Neural cell (in vitro differentiated cells): Measurements from ENCODE around the gene CSNK1E. TPM values are rescaled to one million over a fixed set of nuclear protein-coding genes. Genes with fewer than 3 reads are reported as not detected.
A peak's percentile ranks its signal among the peaks of the same experiment; 100 is the strongest.

Source experiments
- H2AFZ ChIP-seq: fragments of 200-600, 300-800 bp; sonication (generic), shearing (Covaris generic); 2 replicates; pipeline ENCODE4 v1.6.0; 2014; ENCODE audit warnings: low read depth, mild to moderate bottlenecking, antibody characterized with exemption, low read length, moderate library complexity
- H3F3A ChIP-seq: fragments of 200-600 bp; shearing (Covaris generic); 2 replicates; pipeline ENCODE4 v1.6.1; 2016; ENCODE audit warnings: mild to moderate bottlenecking, moderate library complexity, mixed read lengths, antibody characterized with exemption, low read length; ENCODE audit not compliant: insufficient read depth, poor library complexity, severe bottlenecking
- H3K27ac ChIP-seq: fragments of 200-600, 300-800 bp; sonication (generic), shearing (Covaris generic); 2 replicates; pipeline ENCODE4 v1.5.1; 2014; ENCODE audit warnings: mild to moderate bottlenecking, low read length, moderate library complexity
- H3K27me3 ChIP-seq: fragments of 300-800, 200-600 bp; sonication (generic), shearing (Covaris generic); 2 replicates; pipeline ENCODE4 v1.6.0; 2014; ENCODE audit warnings: mild to moderate bottlenecking, low read depth, low read length, moderate library complexity; ENCODE audit not compliant: insufficient read depth
- H3K36me3 ChIP-seq: fragments of 300-800, 200-600 bp; sonication (generic), shearing (Covaris generic); 2 replicates; pipeline ENCODE4 v1.5.1; 2014; ENCODE audit warnings: mild to moderate bottlenecking, antibody characterized with exemption, low read length, moderate library complexity; ENCODE audit not compliant: insufficient read depth
- H3K4me2 ChIP-seq: fragments of 300-800, 200-600 bp; sonication (generic), shearing (Covaris generic); 2 replicates; pipeline ENCODE4 v1.6.0; 2014; ENCODE audit warnings: mild to moderate bottlenecking, low read length
- H3K4me3 ChIP-seq: fragments of 300-800, 200-600 bp; sonication (generic), shearing (Covaris generic); 2 replicates; pipeline ENCODE4 v1.5.1; 2014; ENCODE audit warnings: mild to moderate bottlenecking, low read length, moderate library complexity
- H3K79me2 ChIP-seq: fragments of 200-600 bp; shearing (Covaris generic); replicated peaks from 2 replicates; pipeline ENCODE4 v1.6.0; 2014; ENCODE audit warnings: mild to moderate bottlenecking, low read length, moderate library complexity; ENCODE audit not compliant: insufficient read depth
- H3K9ac ChIP-seq: fragments of 300-800, 200-600 bp; sonication (generic), shearing (Covaris generic); 2 replicates; pipeline ENCODE4 v1.6.1; 2016; ENCODE audit warnings: mild to moderate bottlenecking, low read length, mixed read lengths
- H3K9me2 ChIP-seq: fragments of 200-600 bp; shearing (Covaris generic); 2 replicates; pipeline ENCODE4 v1.6.1; 2016; ENCODE audit warnings: mild to moderate bottlenecking, low read length, mixed read lengths; ENCODE audit not compliant: insufficient read depth
- H3K9me3 ChIP-seq: fragments of 200-600, 300-800 bp; sonication (generic), shearing (Covaris generic); 2 replicates; pipeline ENCODE4 v1.6.1; 2016; ENCODE audit warnings: mild to moderate bottlenecking, mixed run types, low read length, moderate library complexity, mixed read lengths
- H4K20me1 ChIP-seq: fragments of 200-600 bp; shearing (Covaris generic); 2 replicates; pipeline ENCODE4 v1.6.1; 2016; ENCODE audit warnings: mild to moderate bottlenecking, mixed run types; ENCODE audit not compliant: insufficient read depth
- CTCF ChIP-seq: fragments of 450-650 bp; IDR thresholded peaks from 2 replicates; pipeline ENCODE4 v1.5.1; 2014; ENCODE audit warnings: antibody characterized with exemption, mild to moderate bottlenecking, moderate library complexity; ENCODE audit not compliant: poor library complexity, severe bottlenecking
- EP300 ChIP-seq: fragments of 450-650 bp; conservative IDR thresholded peaks from 2 replicates; pipeline ENCODE4 v1.6.1; 2014; ENCODE audit warnings: antibody characterized with exemption, mild to moderate bottlenecking, moderate library complexity; ENCODE audit not compliant: poor library complexity, severe bottlenecking
- EZH2 ChIP-seq: fragments of 200-600, 300-800 bp; shearing (Covaris generic), sonication (generic); IDR thresholded peaks from 2 replicates; pipeline ENCODE4 v1.6.1; 2014; ENCODE audit warnings: antibody characterized with exemption, low read length, borderline replicate concordance, mild to moderate bottlenecking; ENCODE audit not compliant: insufficient read depth, poor library complexity, severe bottlenecking
- MXI1 ChIP-seq: fragments of 450-650 bp; conservative IDR thresholded peaks from 2 replicates; pipeline ENCODE4 v1.6.1; 2014; ENCODE audit warnings: antibody characterized with exemption, mild to moderate bottlenecking; ENCODE audit not compliant: poor library complexity, severe bottlenecking
- POLR2AphosphoS5 ChIP-seq: IDR thresholded peaks from 2 replicates; pipeline ENCODE4 v1.6.1; 2012
- RAD21 ChIP-seq: fragments of 450-650 bp; conservative IDR thresholded peaks from 2 replicates; pipeline ENCODE4 v1.6.1; 2014; ENCODE audit warnings: antibody characterized with exemption, mild to moderate bottlenecking, moderate library complexity
- REST ChIP-seq: IDR thresholded peaks from 2 replicates; pipeline ENCODE4 v1.6.1; 2012; ENCODE audit warnings: borderline replicate concordance
- SMC3 ChIP-seq: fragments of 450-650 bp; conservative IDR thresholded peaks from 2 replicates; pipeline ENCODE4 v1.6.1; 2014; ENCODE audit warnings: antibody characterized with exemption, mild to moderate bottlenecking, moderate library complexity; ENCODE audit not compliant: poor library complexity
- TAF1 ChIP-seq: IDR thresholded peaks from 2 replicates; pipeline ENCODE4 v1.6.1; 2012; ENCODE audit warnings: low read depth
- polyA plus RNA-seq: library from polyadenylated mRNA; depleted of rRNA; stranded (reverse); fragments of >200 nt; gene quantifications from 2 replicates; pipeline ENCODE4 v1.2.3, GENCODE V29; 2014

CSNK1E gene
- polyA plus RNA-seq, 1 donor from 2014 or later, result 230 TPM

GRCh38 chr22:38353142-38353629 lies 36.0 kb upstream of the CSNK1E start:
- Histone ChIP-seq H3K9me3 (no peaks in the 10 kb centered on the region), H3K4me2 (no peak overlapping the region), H3K79me2 (no peaks in the 10 kb centered on the region), H2AFZ (no peak overlapping the region), H3K27me3 (no peaks in the 10 kb centered on the region), H3K27ac (no peak overlapping the region), H3K36me3 (no peaks in the 10 kb centered on the region), H3K4me3 (no peak overlapping the region), H4K20me1 (no peaks in the 10 kb centered on the region), H3K9me2 (no peaks in the 10 kb centered on the region), H3F3A (no peaks in the 10 kb centered on the region), H3K9ac (no peak overlapping the region)
- peak; percentile 71 for TF ChIP-seq CTCF
- no peak for TF ChIP-seq MXI1
- TF ChIP-seq TAF1, result no peak
- TF ChIP-seq EZH2, result no peak
- no peak for TF ChIP-seq POLR2AphosphoS5
- no peak for TF ChIP-seq REST
- peak; percentile 74 for TF ChIP-seq SMC3
- peak; percentile 65 for TF ChIP-seq RAD21
- TF ChIP-seq EP300, result no peak

- no peak overlapping the region for H3K27ac ChIP-seq
- H3K4me3 ChIP-seq, result no peak overlapping the region
- no peak overlapping the region for H3K4me2 ChIP-seq
- H3K9me2 ChIP-seq, result no peaks in the 10 kb centered on the region
- TF ChIP-seq TAF1, result no peak
- no peak for TF ChIP-seq EP300
- no peak for TF ChIP-seq SMC3
- no peak for TF ChIP-seq REST
- TF ChIP-seq RAD21, result no peak
- no peak for TF ChIP-seq CTCF
- no peak for TF ChIP-seq EZH2
- no peak for TF ChIP-seq MXI1
- TF ChIP-seq POLR2AphosphoS5, result no peak
- no peaks in the 10 kb centered on the region for H3K79me2 ChIP-seq
- H4K20me1 ChIP-seq, result no peaks in the 10 kb centered on the region
- no peaks in the 10 kb centered on the region for H3K27me3 ChIP-seq
- H3F3A ChIP-seq, result no peaks in the 10 kb centered on the region
- H3K9me3 ChIP-seq, result no peaks in the 10 kb centered on the region
- H2AFZ ChIP-seq, result no peak overlapping the region
- H3K9ac ChIP-seq, result no peak overlapping the region
- no peaks in the 10 kb centered on the region for H3K36me3 ChIP-seq
These were observed 35.2 kb upstream of the CSNK1E start for GRCh38 chr22:38352436-38352835.
